H9 (cell line): ENCODE data around the gene KRTAP10-12. TPM values are rescaled to one million over a fixed set of nuclear protein-coding genes. Genes with fewer than 3 reads are reported as not detected.
A peak's percentile ranks its signal among the peaks of the same experiment; 100 is the strongest.

Source experiments
- DNase-seq: peaks from one replicate; pipeline ENCODE4 v3.0.0-alpha.2; 2017
- H2AFZ ChIP-seq: one replicate; pipeline ENCODE4 v1.6.1; 2013; ENCODE audit warnings: mild to moderate bottlenecking, low read length, control low read depth, moderate library complexity
- H2AK5ac ChIP-seq: 2 replicates; pipeline ENCODE4 v1.6.1; 2013; ENCODE audit warnings: low read length, control low read depth, mixed read lengths; ENCODE audit not compliant: insufficient read length
- H2BK120ac ChIP-seq: one replicate; pipeline ENCODE4 v1.6.1; 2013; ENCODE audit warnings: low read depth, mild to moderate bottlenecking, low read length, control low read depth, inconsistent platforms; ENCODE audit not compliant: poor library complexity, severe bottlenecking
- H2BK12ac ChIP-seq: 2 replicates; pipeline ENCODE4 v1.6.1; 2013; ENCODE audit warnings: low read length, control low read depth, mixed read lengths, low read depth; ENCODE audit not compliant: insufficient read length
- H2BK15ac ChIP-seq: 2 replicates; pipeline ENCODE4 v1.6.1; 2013; ENCODE audit warnings: low read depth, low read length, control low read depth
- H2BK20ac ChIP-seq: one replicate; pipeline ENCODE4 v1.6.1; 2013; ENCODE audit warnings: low read depth, mild to moderate bottlenecking, low read length, control low read depth, inconsistent platforms; ENCODE audit not compliant: poor library complexity, severe bottlenecking
- H2BK5ac ChIP-seq: 2 replicates; pipeline ENCODE4 v1.6.1; 2013; ENCODE audit warnings: low read length, control low read depth, mixed read lengths; ENCODE audit not compliant: insufficient read length
- H3K14ac ChIP-seq: 2 replicates; pipeline ENCODE4 v1.6.1; 2013; ENCODE audit warnings: low read length, control low read depth; ENCODE audit not compliant: insufficient read depth
- H3K18ac ChIP-seq: 2 replicates; pipeline ENCODE4 v1.6.1; 2013; ENCODE audit warnings: low read depth, mild to moderate bottlenecking, mixed read lengths, low read length, control low read depth; ENCODE audit not compliant: insufficient read length
- H3K23ac ChIP-seq: 2 replicates; pipeline ENCODE4 v1.6.1; 2013; ENCODE audit warnings: low read length, control low read depth, mixed read lengths, low read depth; ENCODE audit not compliant: insufficient read length
- H3K23me2 ChIP-seq: 2 replicates; pipeline ENCODE4 v1.6.1; 2013; ENCODE audit warnings: low read depth, mild to moderate bottlenecking, mixed read lengths, low read length, control low read depth; ENCODE audit not compliant: insufficient read length, poor library complexity, severe bottlenecking
- H3K27ac ChIP-seq: 2 replicates; pipeline ENCODE4 v1.5.1; 2013; ENCODE audit warnings: low read length, control low read depth, mixed read lengths, low read depth; ENCODE audit not compliant: insufficient read length
- H3K27me3 ChIP-seq: 2 replicates; pipeline ENCODE4 v1.6.1; 2013; ENCODE audit warnings: low read length, control low read depth, inconsistent platforms; ENCODE audit not compliant: insufficient read depth
- H3K4ac ChIP-seq: 2 replicates; pipeline ENCODE4 v1.6.1; 2013; ENCODE audit warnings: low read depth, mild to moderate bottlenecking, control low read depth, inconsistent platforms, low read length, moderate library complexity
- H3K4me1 ChIP-seq: 2 replicates; pipeline ENCODE4 v1.6.1; 2013; ENCODE audit warnings: low read length, control low read depth, inconsistent platforms; ENCODE audit not compliant: insufficient read depth
- H3K4me2 ChIP-seq: 2 replicates; pipeline ENCODE4 v1.6.1; 2013; ENCODE audit warnings: low read length, control low read depth, mixed read lengths; ENCODE audit not compliant: insufficient read length, insufficient read depth
- H3K56ac ChIP-seq: 2 replicates; pipeline ENCODE4 v1.6.1; 2013; ENCODE audit warnings: low read depth, mild to moderate bottlenecking, mixed read lengths, low read length, control low read depth; ENCODE audit not compliant: insufficient read length
- H3K79me1 ChIP-seq: 2 replicates; pipeline ENCODE4 v1.6.1; 2013; ENCODE audit warnings: low read depth, mild to moderate bottlenecking, moderate library complexity, low read length, control low read depth, inconsistent platforms; ENCODE audit not compliant: insufficient read depth, poor library complexity, severe bottlenecking
- H3K79me2 ChIP-seq: 2 replicates; pipeline ENCODE4 v1.6.1; 2013; ENCODE audit warnings: low read length, control low read depth, inconsistent platforms; ENCODE audit not compliant: insufficient read depth
- H3K9ac ChIP-seq: 2 replicates; pipeline ENCODE4 v1.6.1; 2013; ENCODE audit warnings: low read length, control low read depth, mixed read lengths; ENCODE audit not compliant: insufficient read length; ENCODE audit errors: extremely low read depth
- H3K9me3 ChIP-seq: one replicate; pipeline ENCODE4 v1.6.1; 2013; ENCODE audit warnings: low read depth, low read length, inconsistent platforms; ENCODE audit not compliant: control insufficient read depth
- H3T11ph ChIP-seq: one replicate; pipeline ENCODE4 v1.6.1; 2013; ENCODE audit warnings: mild to moderate bottlenecking, low read length, control low read depth, inconsistent platforms
- H4K20me1 ChIP-seq: one replicate; pipeline ENCODE4 v1.6.1; 2013; ENCODE audit not compliant: control insufficient read depth, insufficient read length, insufficient read depth
- H4K5ac ChIP-seq: 2 replicates; pipeline ENCODE4 v1.6.1; 2013; ENCODE audit warnings: low read depth, mild to moderate bottlenecking, mixed read lengths, low read length, control low read depth; ENCODE audit not compliant: insufficient read length
- H4K8ac ChIP-seq: replicated peaks from 2 replicates; pipeline ENCODE4 v1.6.1; 2013; ENCODE audit warnings: low read length, control low read depth, mixed read lengths, low read depth; ENCODE audit not compliant: insufficient read length
- H4K91ac ChIP-seq: 2 replicates; pipeline ENCODE4 v1.6.1; 2013; ENCODE audit warnings: low read depth, mild to moderate bottlenecking, moderate library complexity, mixed read lengths, low read length, control low read depth; ENCODE audit not compliant: insufficient read length
- H3K27ac Mint-ChIP-seq, 3 experiments: 2 replicates in 2 of 3; 3 replicates in 1 of 3; pipeline ENCODE4 v1.8.0; 2020 to 2021; ENCODE audit warnings: mixed read lengths in 3 of 3, mild to moderate bottlenecking in 1 of 3, moderate library complexity in 1 of 3
- H3K27me3 Mint-ChIP-seq: 2 replicates; pipeline ENCODE4 v1.8.0; 2021; ENCODE audit warnings: low read depth, mild to moderate bottlenecking, moderate library complexity, mixed read lengths
- H3K36me3 Mint-ChIP-seq, 3 experiments: 2 replicates in 2 of 3; 3 replicates in 1 of 3; pipeline ENCODE4 v1.8.0; 2020 to 2021; ENCODE audit warnings: low read depth in 3 of 3, mixed read lengths in 3 of 3; ENCODE audit not compliant: insufficient read depth in 1 of 3
- H3K4me1 Mint-ChIP-seq, 2 experiments: 2 replicates each; pipeline ENCODE4 v1.8.0; 2020; ENCODE audit warnings: mixed read lengths in 2 of 2
- H3K4me3 Mint-ChIP-seq, 2 experiments: 2 replicates in 1 of 2; 3 replicates in 1 of 2; pipeline ENCODE4 v1.8.0; 2020 to 2021; ENCODE audit warnings: mild to moderate bottlenecking in 2 of 2, mixed read lengths in 2 of 2, moderate library complexity in 1 of 2
- H3K9me3 Mint-ChIP-seq, 2 experiments: 2 replicates in 1 of 2; 3 replicates in 1 of 2; pipeline ENCODE4 v1.8.0; 2020; ENCODE audit warnings: mild to moderate bottlenecking in 2 of 2, mixed read lengths in 2 of 2, moderate library complexity in 1 of 2
- CTCF ChIP-seq: fragments of 200-600 bp; sonication (generic); conservative IDR thresholded peaks from 3 replicates; pipeline ENCODE4 v1.8.0; 2021; ENCODE audit warnings: antibody characterized with exemption, mild to moderate bottlenecking
- WGBS: extraction: QIAGEN DNeasy Blood & Tissue Kit; methylation state at CpG from one replicate; pipeline ENCODE4 v1.1.7; 2013; ENCODE audit warnings: missing lambda C conversion rate, low lambda C conversion rate, mixed read lengths; ENCODE audit not compliant: insufficient read length; ENCODE audit errors: extremely low coverage; 5-methylcytosine and 5-hydroxymethylcytosine counted together
- total RNA-seq: library from RNA; stranded (reverse); gene quantifications from 2 replicates; pipeline ENCODE4 v1.2.1, GENCODE V29; 2021

The KRTAP10-12 gene
- total RNA-seq, 1 experiment from 2014 or later: not detected

GRCh38 chr21:44677881-44678280, 19.1 kb upstream of the KRTAP10-12 start:
- H3K27ac ChIP-seq: no peak overlapping the region
- no peaks in the 10 kb centered on the region for H3K79me1 ChIP-seq
- H2BK5ac ChIP-seq: no peak overlapping the region
- no peak overlapping the region for H4K8ac ChIP-seq
- no peak overlapping the region for H2BK12ac ChIP-seq
- H3K36me3 Mint-ChIP-seq: peaks cover 0 to 6% (median 0%) of the 10 kb centered on the region in 3 experiments; a peak in 3 of 7 replicates
- no peaks in the 10 kb centered on the region for H3K23me2 ChIP-seq
- H3K4me2 ChIP-seq: no peak overlapping the region
- H2BK20ac ChIP-seq: no peak overlapping the region
- no peak overlapping the region for H3K27ac Mint-ChIP-seq
- H3K9ac ChIP-seq: no peak overlapping the region
- no peak overlapping the region for H3K4me3 Mint-ChIP-seq
- no peak overlapping the region for H3K56ac ChIP-seq
- no peak overlapping the region; the same call in 1 of the 2 replicates for H2BK15ac ChIP-seq
- peaks cover 25% of the 10 kb centered on the region for H3K27me3 Mint-ChIP-seq
- H3K4ac ChIP-seq: no peak overlapping the region
- H4K91ac ChIP-seq: no peak overlapping the region
- H4K20me1 ChIP-seq: no peaks in the 10 kb centered on the region
- TF ChIP-seq CTCF: no peak
- DNase-seq: peak; percentile 12
- H4K5ac ChIP-seq: no peak overlapping the region
- H3T11ph ChIP-seq: no peak overlapping the region
- no peaks in the 10 kb centered on the region for H3K79me2 ChIP-seq
- no peaks in the 10 kb centered on the region for H3K27me3 ChIP-seq
- WGBS: no CpG with 5 or more reads among the region's 13 CpGs
- H2AK5ac ChIP-seq: no peak overlapping the region
- H3K9me3 ChIP-seq: no peaks in the 10 kb centered on the region
- peaks cover 3 to 4% of the 10 kb centered on the region in 2 experiments for H3K9me3 Mint-ChIP-seq
- H2AFZ ChIP-seq: no peak overlapping the region
- H3K4me1 ChIP-seq: no peaks in the 10 kb centered on the region; the same call in 1 of the 2 replicates
- H3K18ac ChIP-seq: no peak overlapping the region
- H3K14ac ChIP-seq: no peak overlapping the region
- no peak overlapping the region for H3K23ac ChIP-seq
- H3K4me1 Mint-ChIP-seq: peaks cover 6 to 13% of the 10 kb centered on the region in 2 experiments; a peak in 3 of 4 replicates
- no peak overlapping the region for H2BK120ac ChIP-seq
